Activated CD4-positive, alpha-beta T cell treated with anti-CD3 and anti-CD28 coated beads, Interleukin-2, amount 10 ng/mL, durations not matched to agents 24 days and 14 days (primary cell): ENCODE data around the gene ALDH7A1. TPM values are rescaled to one million over a fixed set of nuclear protein-coding genes. Genes with fewer than 3 reads are reported as not detected.

ENCODE experiments used
- DNase-seq: peaks from one replicate; pipeline ENCODE4 v3.0.0; 2022
- H3K27ac Mint-ChIP-seq: one replicate; pipeline ENCODE4 v1.8.0; 2022; ENCODE audit warnings: mild to moderate bottlenecking, mixed read lengths
- H3K27me3 Mint-ChIP-seq: one replicate; pipeline ENCODE4 v1.8.0; 2022; ENCODE audit warnings: mixed read lengths
- H3K36me3 Mint-ChIP-seq: one replicate; pipeline ENCODE4 v1.8.0; 2022; ENCODE audit warnings: low read depth, mild to moderate bottlenecking, mixed read lengths
- H3K4me1 Mint-ChIP-seq: one replicate; pipeline ENCODE4 v1.8.0; 2021; ENCODE audit warnings: mixed read lengths
- H3K4me3 Mint-ChIP-seq: one replicate; pipeline ENCODE4 v1.8.0; 2022; ENCODE audit warnings: mild to moderate bottlenecking, moderate library complexity, mixed read lengths
- H3K9me3 Mint-ChIP-seq: one replicate; pipeline ENCODE4 v1.8.0; 2021; ENCODE audit warnings: mixed read lengths
- intact Hi-C: fragments of 100-400 bp; cut with micrococcal nuclease; formaldehyde crosslinking; loops from one replicate; pipeline ENCODE4 v1.15.1; 2023
- total RNA-seq: library from RNA; stranded (reverse); gene quantifications from 2 replicates; pipeline ENCODE4 v1.2.3, GENCODE V29; 2022

Gene ALDH7A1
- total RNA-seq, 1 donor from 2014 or later: 1.9 TPM

- intact Hi-C loops: no loop called here
- DNase-seq: no peak
- peaks cover 4% of the 10 kb centered on the region for H3K27me3 Mint-ChIP-seq
- H3K36me3 Mint-ChIP-seq: no peaks in the 10 kb centered on the region
- H3K27ac Mint-ChIP-seq: no peak overlapping the region
- peaks cover 3% of the 10 kb centered on the region for H3K4me1 Mint-ChIP-seq
- peaks cover 3% of the 10 kb centered on the region for H3K9me3 Mint-ChIP-seq
- H3K4me3 Mint-ChIP-seq: no peak overlapping the region
Measured at GRCh38 chr5:126516852-126517251, 78.2 kb downstream of the ALDH7A1 start.

GRCh38 chr5:126516133-126516532 is 78.9 kb downstream of the ALDH7A1 start:
- no peak for DNase-seq
- H3K36me3 Mint-ChIP-seq: no peaks in the 10 kb centered on the region
- H3K4me1 Mint-ChIP-seq: peaks cover 3% of the 10 kb centered on the region
- H3K9me3 Mint-ChIP-seq: peaks cover 3% of the 10 kb centered on the region
- H3K27ac Mint-ChIP-seq: no peak overlapping the region
- H3K27me3 Mint-ChIP-seq: peaks cover 4% of the 10 kb centered on the region
- no peak overlapping the region for H3K4me3 Mint-ChIP-seq
- intact Hi-C loops: no loop called here

GRCh38 chr5:126515337-126515736 is 79.7 kb downstream of the ALDH7A1 start:
- DNase-seq: no peak
- no peak overlapping the region for H3K27ac Mint-ChIP-seq
- H3K9me3 Mint-ChIP-seq: peaks cover 3% of the 10 kb centered on the region
- intact Hi-C loops: no loop called here
- no peaks in the 10 kb centered on the region for H3K36me3 Mint-ChIP-seq
- H3K4me3 Mint-ChIP-seq: no peak overlapping the region
- peaks cover 4% of the 10 kb centered on the region for H3K27me3 Mint-ChIP-seq
- peaks cover 5% of the 10 kb centered on the region for H3K4me1 Mint-ChIP-seq

GRCh38 chr5:126514558-126515141 is 80.4 kb downstream of the ALDH7A1 start:
- no peak for DNase-seq
- H3K27ac Mint-ChIP-seq: no peak overlapping the region
- H3K9me3 Mint-ChIP-seq: peaks cover 3% of the 10 kb centered on the region
- H3K4me1 Mint-ChIP-seq: peaks cover 5% of the 10 kb centered on the region
- H3K27me3 Mint-ChIP-seq: peaks cover 4% of the 10 kb centered on the region
- intact Hi-C loops: no loop called here
- H3K4me3 Mint-ChIP-seq: no peak overlapping the region
- H3K36me3 Mint-ChIP-seq: no peaks in the 10 kb centered on the region

- H3K27me3 Mint-ChIP-seq: peaks cover 4% of the 10 kb centered on the region
- intact Hi-C loops: no loop called here
- no peak overlapping the region for H3K4me3 Mint-ChIP-seq
- no peak for DNase-seq
- peaks cover 3% of the 10 kb centered on the region for H3K9me3 Mint-ChIP-seq
- no peaks in the 10 kb centered on the region for H3K36me3 Mint-ChIP-seq
- no peak overlapping the region for H3K27ac Mint-ChIP-seq
- peaks cover 5% of the 10 kb centered on the region for H3K4me1 Mint-ChIP-seq
Measured at GRCh38 chr5:126514131-126514557, 80.9 kb downstream of the ALDH7A1 start.

- Mint-ChIP-seq H3K36me3 (no peaks in the 10 kb centered on the region), H3K4me3 (no peak overlapping the region), H3K27ac (no peak overlapping the region), H3K27me3 (peaks cover 4% of the 10 kb centered on the region), H3K4me1 (peaks cover 9% of the 10 kb centered on the region), H3K9me3 (peaks cover 3% of the 10 kb centered on the region)
- DNase-seq: no peak
- intact Hi-C loops: no loop called here
Measured at GRCh38 chr5:126513703-126514102, 81.3 kb downstream of the ALDH7A1 start.

- Mint-ChIP-seq H3K4me3 (no peak overlapping the region), H3K36me3 (no peaks in the 10 kb centered on the region), H3K4me1 (peaks cover 12% of the 10 kb centered on the region), H3K27ac (no peak overlapping the region), H3K9me3 (peaks cover 3% of the 10 kb centered on the region), H3K27me3 (peaks cover 3% of the 10 kb centered on the region)
- no peak for DNase-seq
- intact Hi-C loops: no loop called here
Measured at GRCh38 chr5:126513302-126513701, 81.7 kb downstream of the ALDH7A1 start.

GRCh38 chr5:126512451-126512850 is 82.6 kb downstream of the ALDH7A1 start:
- no peaks in the 10 kb centered on the region for H3K36me3 Mint-ChIP-seq
- H3K4me1 Mint-ChIP-seq: peaks cover 12% of the 10 kb centered on the region
- no peak overlapping the region for H3K27ac Mint-ChIP-seq
- H3K4me3 Mint-ChIP-seq: no peak overlapping the region
- no peak for DNase-seq
- intact Hi-C loops: no loop called here
- H3K27me3 Mint-ChIP-seq: peaks cover 3% of the 10 kb centered on the region
- peaks cover 3% of the 10 kb centered on the region for H3K9me3 Mint-ChIP-seq

GRCh38 chr5:126511961-126512360 is 83.1 kb downstream of the ALDH7A1 start:
- H3K27ac Mint-ChIP-seq: no peak overlapping the region
- H3K27me3 Mint-ChIP-seq: peaks cover 3% of the 10 kb centered on the region
- H3K4me3 Mint-ChIP-seq: no peak overlapping the region
- intact Hi-C loops: no loop called here
- no peaks in the 10 kb centered on the region for H3K36me3 Mint-ChIP-seq
- H3K4me1 Mint-ChIP-seq: peaks cover 12% of the 10 kb centered on the region
- peaks cover 3% of the 10 kb centered on the region for H3K9me3 Mint-ChIP-seq
- no peak for DNase-seq

GRCh38 chr5:126509339-126509738 is 85.7 kb downstream of the ALDH7A1 start:
- intact Hi-C loops: no loop called here
- Mint-ChIP-seq H3K27ac (no peak overlapping the region), H3K4me3 (no peak overlapping the region), H3K27me3 (no peaks in the 10 kb centered on the region), H3K4me1 (peaks cover 10% of the 10 kb centered on the region), H3K9me3 (peaks cover 3% of the 10 kb centered on the region), H3K36me3 (no peaks in the 10 kb centered on the region)
- DNase-seq: no peak

GRCh38 chr5:126508962-126509279 is 86.1 kb downstream of the ALDH7A1 start:
- H3K9me3 Mint-ChIP-seq: peaks cover 3% of the 10 kb centered on the region
- H3K27me3 Mint-ChIP-seq: no peaks in the 10 kb centered on the region
- H3K4me1 Mint-ChIP-seq: peaks cover 9% of the 10 kb centered on the region
- intact Hi-C loops: no loop called here
- H3K27ac Mint-ChIP-seq: peak overlapping the region; percentile 50
- DNase-seq: peak; percentile 63
- H3K4me3 Mint-ChIP-seq: peak overlapping the region; percentile 13
- no peaks in the 10 kb centered on the region for H3K36me3 Mint-ChIP-seq

GRCh38 chr5:126508251-126508961 is 86.6 kb downstream of the ALDH7A1 start:
- intact Hi-C loops: no loop called here
- peak overlapping the region; percentile 13 for H3K4me3 Mint-ChIP-seq
- peak; percentile 63 for DNase-seq
- no peaks in the 10 kb centered on the region for H3K27me3 Mint-ChIP-seq
- H3K4me1 Mint-ChIP-seq: peaks cover 9% of the 10 kb centered on the region
- peaks cover 3% of the 10 kb centered on the region for H3K9me3 Mint-ChIP-seq
- H3K36me3 Mint-ChIP-seq: no peaks in the 10 kb centered on the region
- peak overlapping the region; percentile 50 for H3K27ac Mint-ChIP-seq

GRCh38 chr5:126506079-126506478 is 88.9 kb downstream of the ALDH7A1 start:
- Mint-ChIP-seq H3K27me3 (no peaks in the 10 kb centered on the region), H3K9me3 (no peaks in the 10 kb centered on the region), H3K4me3 (no peak overlapping the region), H3K4me1 (peaks cover 9% of the 10 kb centered on the region), H3K36me3 (no peaks in the 10 kb centered on the region), H3K27ac (no peak overlapping the region)
- no peak for DNase-seq
- intact Hi-C loops: no loop called here

GRCh38 chr5:126503602-126504104 is 91.4 kb downstream of the ALDH7A1 start:
- Mint-ChIP-seq H3K27ac (no peak overlapping the region), H3K9me3 (no peaks in the 10 kb centered on the region), H3K27me3 (no peaks in the 10 kb centered on the region), H3K36me3 (no peaks in the 10 kb centered on the region), H3K4me1 (peaks cover 7% of the 10 kb centered on the region), H3K4me3 (no peak overlapping the region)
- DNase-seq: no peak
- intact Hi-C loops: loop anchor here (5.0 kb wide), 1 partner anchor 81 kb away; the partner anchor contains the start of gene GRAMD2B
